SK-MEL-5 (cell line): ENCODE measurements around the gene CAPN9. TPM values are rescaled to one million over a fixed set of nuclear protein-coding genes. Genes with fewer than 3 reads are reported as not detected.

Experiments used
- DNase-seq: peaks from one replicate; pipeline ENCODE4 v3.0.0-alpha.2; 2016; ENCODE audit warnings: low read depth, low spot score
- in situ Hi-C: cut with HindIII; loops from 2 replicates; pipeline ENCODE4 v1.10.0; 2016; ENCODE audit warnings: low sequenced_read_pairs, high pct_unique_total_duplicates, low pct_unique_long_range_greater_than_20kb
- total RNA-seq: library from RNA; depleted of rRNA; stranded (reverse); fragments of >200 nt; shearing (Covaris generic); gene quantifications from 2 replicates; pipeline ENCODE4 v1.2.3, GENCODE V29; 2014

The CAPN9 gene
- total RNA-seq, 1 experiment from 2014 or later, result not detected

DNA sequence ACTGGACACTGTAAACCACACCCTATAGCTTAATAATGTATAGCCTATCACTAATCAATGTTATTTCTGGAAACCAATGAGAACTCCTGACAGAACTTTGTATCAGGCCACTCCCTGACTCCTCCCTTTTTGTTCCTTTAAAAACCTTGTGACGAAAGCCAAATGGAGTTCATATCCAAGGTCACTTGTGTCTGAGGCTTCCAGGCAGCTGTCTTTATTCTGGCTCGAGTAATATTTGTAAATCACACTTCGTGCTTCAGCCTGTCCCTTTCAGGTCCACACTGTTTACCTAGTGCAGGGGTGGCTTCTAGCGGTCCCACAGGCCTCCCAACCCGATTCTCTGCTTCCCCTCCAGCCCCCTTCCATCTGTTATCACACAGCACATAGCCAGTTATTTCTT lies 16.2 kb upstream of the CAPN9 start:
- no peak for DNase-seq
- in situ Hi-C loops, result no loop called here

DNA sequence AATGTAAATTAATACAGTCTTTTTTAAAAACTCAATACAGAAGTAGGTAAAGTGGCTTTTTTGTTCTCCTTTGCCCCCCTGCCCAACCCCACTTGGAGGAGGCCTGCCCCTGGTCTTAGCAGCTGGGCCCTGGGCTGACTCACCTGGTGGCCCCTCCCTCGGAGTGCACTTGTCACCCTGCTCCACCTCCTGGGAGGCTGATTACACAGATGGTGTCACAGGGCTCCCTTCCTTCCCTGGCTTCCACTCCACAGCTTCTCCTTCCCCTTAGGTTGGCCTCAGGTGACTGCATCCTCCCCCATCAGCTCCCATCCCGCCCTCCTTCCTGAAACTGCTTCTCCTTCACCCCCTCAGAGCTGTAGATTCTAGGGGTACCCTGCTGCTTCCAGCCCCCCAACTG lies 11.7 kb upstream of the CAPN9 start:
- no peak for DNase-seq
- in situ Hi-C loops, result no loop called here

DNA sequence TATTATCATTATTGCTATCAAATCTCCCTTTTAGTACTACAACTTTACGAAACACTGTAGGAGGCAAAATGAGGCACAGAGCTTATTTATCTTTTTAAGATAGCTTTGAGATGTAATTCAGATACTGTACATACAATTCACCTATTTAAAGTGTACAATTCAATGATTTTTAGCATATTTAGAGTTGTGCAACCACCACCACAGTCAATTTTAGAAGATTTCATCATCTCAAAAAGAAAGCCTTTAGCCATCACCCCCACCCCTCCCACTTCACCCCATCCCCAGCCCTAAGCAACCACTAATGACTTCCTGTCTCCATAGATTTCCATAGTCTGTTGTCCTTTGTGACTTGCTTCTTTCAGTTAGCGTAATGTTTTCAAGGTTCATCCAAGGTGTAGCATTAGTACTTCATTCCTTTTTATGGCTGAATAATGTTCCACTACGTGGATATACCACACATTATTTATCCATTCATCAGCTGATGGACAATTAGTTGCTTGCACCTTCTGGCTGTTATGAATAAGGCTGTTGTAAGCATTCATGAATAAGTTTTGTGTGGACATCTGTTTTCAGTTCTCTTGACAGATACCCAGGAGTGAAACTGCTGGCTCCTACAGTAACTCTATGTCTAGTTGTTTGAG lies 9.4 kb upstream of the CAPN9 start:
- peak; percentile 29 for DNase-seq
- in situ Hi-C loops, result no loop called here

DNA sequence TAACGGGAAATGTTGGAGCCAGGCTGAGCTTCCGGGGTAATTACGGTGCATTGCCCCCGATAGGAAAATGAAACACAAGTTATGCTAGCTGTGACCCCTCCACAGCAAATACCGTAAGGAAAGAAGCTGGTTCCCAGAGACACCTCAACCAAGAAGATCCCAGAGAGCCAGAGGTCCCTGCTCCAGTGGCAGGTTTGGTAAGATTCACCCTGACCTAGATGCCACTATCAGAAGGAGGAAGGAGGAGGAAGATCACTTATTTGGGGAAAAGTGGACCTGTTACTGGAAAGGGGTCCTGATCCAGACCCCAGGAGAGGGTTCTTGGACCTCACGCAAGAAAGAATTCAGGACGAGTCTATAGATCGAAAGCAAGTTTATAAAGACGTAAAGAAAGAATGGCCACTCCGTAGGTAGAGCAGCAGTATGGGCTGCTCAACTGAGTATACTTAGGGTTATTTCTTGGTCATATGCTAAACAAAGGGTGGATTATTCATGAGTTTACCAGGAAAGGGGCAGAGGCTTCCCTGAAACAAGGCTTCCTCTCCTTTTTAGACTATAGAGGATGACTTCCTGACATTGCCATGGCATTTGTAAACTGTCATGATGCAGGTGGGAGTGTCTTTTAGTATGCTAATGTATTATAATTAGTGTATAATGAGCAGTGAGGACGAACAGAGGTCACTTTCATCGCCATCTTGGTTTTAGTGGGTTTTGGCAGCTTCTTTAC lies 7.5 kb upstream of the CAPN9 start:
- in situ Hi-C loops, result no loop called here
- no peak for DNase-seq

DNA sequence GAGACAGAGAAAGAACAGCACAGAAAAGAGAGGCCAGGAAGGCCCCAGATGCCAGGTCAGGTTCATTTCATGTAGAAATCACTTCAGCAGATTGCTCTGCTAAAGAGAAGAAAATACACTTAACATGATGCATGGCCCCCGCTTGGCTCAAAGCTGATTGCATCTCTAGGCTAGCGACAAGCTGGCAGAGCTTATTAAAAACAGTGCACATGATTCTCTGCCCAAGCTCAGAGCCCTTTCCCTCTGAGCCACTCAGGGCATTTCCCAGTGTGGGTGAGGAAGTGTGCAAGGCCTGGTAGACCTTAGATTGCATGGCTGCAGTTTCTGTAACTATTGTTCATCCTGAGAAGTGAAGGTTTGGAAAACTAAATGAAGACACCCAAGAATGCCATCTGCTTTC lies 3.3 kb upstream of the CAPN9 start:
- no peak for DNase-seq
- in situ Hi-C loops, result no loop called here

DNA sequence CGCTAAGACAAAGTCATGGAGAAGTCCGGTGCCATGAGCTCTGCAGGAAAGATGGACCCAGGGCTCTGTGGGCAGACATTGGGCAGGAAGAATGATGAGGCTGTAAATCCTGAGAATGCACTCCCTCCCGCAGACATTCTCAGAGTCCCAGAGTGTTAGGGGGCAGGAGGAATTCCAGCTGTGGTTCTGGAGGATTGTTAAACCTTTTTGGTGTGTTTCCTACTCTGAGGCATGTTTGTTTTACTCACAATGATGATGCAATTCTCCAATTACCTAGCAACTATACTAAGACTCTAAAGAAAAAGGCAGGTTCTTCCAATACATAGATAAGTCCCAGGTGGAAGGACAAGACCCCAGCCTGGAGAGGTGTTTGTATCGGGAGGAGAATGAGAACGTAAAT lies 2.8 kb upstream of the CAPN9 start:
- in situ Hi-C loops, result no loop called here
- DNase-seq, result no peak

DNA sequence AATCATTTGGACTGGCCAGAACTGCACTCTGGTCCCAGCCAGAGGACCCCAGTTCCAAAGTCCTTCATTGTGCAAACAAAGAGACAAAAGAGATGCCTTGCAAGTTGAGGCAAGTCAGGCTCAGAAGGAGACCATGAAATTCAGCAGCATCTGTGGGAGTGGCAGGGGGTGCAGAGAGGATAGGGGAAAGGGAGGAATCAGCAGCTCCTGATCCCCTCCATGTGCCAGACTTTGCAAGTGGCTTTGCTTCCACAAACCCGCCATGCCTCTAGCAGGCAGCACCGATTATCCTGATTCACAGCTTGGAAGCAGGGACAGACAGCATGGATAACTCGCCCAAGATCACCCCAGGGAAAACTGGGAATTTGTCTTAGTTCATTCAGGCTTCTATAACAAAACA lies 2.1 kb upstream of the CAPN9 start:
- in situ Hi-C loops, result no loop called here

DNA sequence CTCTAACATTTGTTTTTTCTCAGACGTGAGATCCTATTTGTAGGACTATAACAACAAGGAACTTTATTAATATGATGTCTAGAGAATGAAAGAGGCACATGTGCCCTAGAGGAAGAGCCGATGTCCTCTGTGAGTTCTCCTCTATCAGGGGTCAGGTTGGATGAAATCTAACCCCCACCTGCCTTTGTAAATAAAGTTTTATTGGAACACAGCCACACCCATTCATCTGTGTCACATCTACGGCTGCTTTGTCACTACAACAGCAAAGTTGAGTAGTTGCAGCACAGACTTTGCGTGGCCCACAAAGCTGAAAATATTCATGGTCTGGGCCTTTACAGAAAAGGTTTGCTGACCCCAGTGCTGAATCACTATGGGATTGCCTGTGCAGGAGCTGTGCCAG lies 571 bp upstream of the CAPN9 start:
- DNase-seq, result no peak
- in situ Hi-C loops, result no loop called here

More for the DNA sequence above, 2.1 kb upstream of the CAPN9 start:
- DNase-seq, result no peak

DNA sequence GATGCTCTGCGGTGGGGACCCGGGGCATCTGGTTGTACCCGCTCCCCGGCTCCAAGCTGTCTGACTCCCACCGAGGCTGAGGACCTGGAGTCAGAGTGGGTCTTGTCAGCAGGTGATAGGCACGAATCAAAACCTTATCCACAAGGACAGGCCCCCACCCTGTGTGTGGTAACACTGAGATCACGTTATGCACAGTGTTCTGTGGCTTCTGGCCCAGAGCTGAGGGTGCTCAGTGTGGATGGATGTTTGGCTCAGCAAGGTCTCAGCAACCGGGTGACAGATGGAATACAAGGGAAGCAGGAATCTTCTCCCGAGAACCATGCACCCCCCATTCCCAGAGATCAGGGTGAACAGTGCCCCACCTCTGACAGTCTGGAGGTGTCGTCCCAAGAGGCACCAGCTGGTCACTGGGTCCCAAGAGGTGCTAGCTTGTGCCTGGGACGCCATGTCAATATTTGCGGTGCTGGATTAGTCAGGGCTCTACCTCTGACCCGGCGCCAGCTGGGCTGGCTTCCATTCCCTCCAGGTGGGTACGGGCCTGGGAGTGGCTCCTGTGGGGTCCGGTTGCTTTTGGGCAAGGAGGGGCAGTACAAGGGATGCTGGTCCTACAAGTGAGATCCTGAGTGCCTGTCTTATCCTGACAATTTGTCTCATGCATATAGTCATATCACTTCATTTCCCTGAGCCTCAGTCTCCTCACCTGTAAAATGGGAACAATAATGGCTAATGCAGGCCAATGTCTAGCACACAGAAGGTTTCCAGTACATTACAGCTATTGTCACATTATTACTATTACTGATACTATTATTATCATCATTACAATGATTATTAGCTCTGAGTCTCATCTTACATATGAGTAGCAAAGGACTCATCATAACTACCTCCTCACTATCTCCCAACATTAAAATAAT lies 957 bp downstream of the CAPN9 start:
- in situ Hi-C loops, result no loop called here
- DNase-seq, result no peak

DNA sequence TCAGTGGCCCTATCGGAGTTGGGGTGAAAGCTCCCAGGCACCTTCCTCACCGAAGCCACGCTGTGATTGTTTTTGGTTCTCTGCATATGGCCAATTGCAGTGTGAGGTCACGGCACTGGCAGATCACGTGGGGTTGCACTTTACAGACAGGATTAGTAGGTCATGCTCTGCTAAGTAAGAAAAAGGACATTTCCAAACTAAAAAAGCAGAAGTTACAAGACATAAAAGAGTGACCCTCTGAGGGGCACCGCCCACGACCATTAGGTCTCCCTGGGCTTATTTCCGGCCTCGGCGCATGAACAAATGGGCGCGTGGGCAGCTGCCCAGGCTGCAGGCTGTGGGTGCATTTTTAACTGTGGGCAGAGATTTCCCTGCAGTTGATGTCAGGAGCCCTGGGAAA lies 2.0 kb downstream of the CAPN9 start:
- in situ Hi-C loops, result no loop called here
- no peak for DNase-seq

DNA sequence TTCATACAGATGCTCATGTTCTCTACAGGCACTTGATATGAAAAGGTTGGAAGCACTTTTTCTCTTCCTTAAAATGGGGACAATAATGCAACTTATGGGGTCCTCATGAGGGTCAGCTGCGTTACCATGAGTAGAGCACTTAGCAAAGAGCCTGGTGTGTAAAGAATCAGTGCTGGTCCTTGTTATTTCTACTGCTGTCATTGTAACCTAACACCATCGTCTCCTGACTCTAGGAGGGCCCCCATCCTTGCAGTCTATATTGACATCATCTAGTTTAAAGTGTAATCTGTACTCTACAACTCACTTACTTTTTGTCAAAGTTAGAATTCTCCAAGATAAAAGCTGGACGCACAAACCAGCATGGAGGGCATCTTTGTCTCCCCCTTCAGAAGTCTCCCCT lies 2.4 kb downstream of the CAPN9 start:
- in situ Hi-C loops, result no loop called here

DNA sequence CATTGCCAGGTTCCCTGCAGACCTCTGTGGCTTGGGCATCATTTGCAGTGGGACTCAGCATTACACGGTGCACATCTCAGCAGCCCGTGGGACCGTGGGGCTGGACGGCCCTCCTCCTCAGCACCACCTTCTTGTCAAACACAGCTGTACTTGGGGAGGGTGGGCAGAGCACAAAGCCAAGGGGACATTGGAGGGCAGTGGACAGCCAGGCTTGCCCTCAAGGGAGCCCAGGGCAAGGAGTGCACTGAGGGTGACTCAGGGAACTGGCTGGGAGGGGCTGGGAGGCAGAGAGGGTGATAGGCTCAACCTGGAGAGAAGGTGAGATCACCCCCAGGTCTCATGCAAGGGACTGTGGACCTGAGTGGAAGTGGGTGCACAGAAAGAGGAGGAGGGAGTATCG lies 3.4 kb downstream of the CAPN9 start:
- in situ Hi-C loops, result no loop called here

More for the DNA sequence above, 2.4 kb downstream of the CAPN9 start:
- DNase-seq, result no peak

DNA sequence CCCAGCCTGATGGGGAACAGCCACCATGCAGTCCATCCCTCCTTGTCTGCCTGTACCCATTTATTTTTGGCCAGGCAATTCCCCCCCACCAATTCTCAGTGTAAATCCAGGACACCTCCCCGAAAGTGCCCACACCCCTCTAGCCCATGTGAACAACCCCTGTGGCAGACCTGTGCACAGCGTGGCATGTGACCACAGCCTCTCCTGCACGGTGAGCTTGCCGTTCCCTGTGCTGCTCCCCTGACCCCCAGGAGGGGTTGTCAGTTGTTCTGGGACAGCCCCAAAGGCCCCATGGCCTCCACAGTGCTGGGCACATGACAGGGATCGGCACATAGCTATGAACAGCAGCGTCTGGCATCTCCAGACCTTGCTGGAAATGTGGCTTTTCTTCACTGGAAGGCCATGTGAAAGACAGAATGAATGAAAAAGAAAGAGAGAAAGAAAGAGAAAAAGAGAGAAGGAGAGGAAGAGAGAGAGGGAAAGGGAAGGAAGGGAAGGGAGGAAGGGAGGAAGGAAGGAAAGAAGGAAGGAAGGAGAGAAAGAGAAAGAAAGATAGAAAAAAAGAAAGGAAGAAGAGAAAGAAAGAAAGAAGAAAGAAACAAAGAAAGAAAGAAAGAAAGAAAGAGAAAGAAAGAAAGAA lies 3.9 kb downstream of the CAPN9 start:
- no peak for DNase-seq
- in situ Hi-C loops, result no loop called here

More for the DNA sequence above, 3.4 kb downstream of the CAPN9 start:
- DNase-seq, result no peak

DNA sequence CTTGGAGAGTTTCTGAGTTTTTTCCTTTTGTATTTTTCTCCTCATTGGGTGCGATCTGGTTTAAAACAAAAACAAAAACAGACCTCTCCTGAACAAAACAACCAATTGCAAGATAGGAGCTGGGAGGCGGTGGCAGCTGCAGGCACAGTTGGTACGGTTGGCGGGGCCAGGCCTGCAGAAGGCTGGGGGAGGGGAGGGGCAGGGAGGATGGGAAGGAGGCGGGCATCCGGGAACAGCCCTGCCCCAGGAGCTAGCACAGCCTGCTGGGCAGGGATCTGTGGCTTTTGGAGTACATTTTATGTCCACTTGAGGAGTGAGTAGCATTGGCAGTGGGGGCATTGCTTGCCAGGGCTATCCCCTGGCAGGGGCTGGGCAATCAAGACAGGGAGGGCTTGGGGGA lies 5.2 kb downstream of the CAPN9 start:
- in situ Hi-C loops, result no loop called here
- no peak for DNase-seq

DNA sequence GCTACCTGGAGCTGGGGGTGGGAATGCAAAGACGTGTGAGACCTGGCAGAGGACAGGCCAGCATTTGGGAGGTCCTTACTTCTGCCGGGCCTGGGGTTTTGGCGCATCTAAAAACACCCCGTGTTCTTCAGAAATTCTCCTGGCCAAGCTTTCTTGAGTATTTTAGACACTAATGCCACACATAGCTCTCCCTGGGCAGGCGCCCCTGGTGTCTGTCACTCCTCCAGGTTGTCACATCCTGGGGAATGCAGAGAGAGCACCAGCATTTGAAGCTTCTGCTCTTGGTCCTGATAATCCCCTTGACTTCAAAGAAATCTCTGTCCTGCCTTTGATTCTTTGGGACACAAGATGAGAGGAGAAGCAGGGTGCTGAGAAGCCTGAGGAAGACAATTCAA lies 6.0 kb downstream of the CAPN9 start:
- DNase-seq, result no peak
- in situ Hi-C loops, result no loop called here

DNA sequence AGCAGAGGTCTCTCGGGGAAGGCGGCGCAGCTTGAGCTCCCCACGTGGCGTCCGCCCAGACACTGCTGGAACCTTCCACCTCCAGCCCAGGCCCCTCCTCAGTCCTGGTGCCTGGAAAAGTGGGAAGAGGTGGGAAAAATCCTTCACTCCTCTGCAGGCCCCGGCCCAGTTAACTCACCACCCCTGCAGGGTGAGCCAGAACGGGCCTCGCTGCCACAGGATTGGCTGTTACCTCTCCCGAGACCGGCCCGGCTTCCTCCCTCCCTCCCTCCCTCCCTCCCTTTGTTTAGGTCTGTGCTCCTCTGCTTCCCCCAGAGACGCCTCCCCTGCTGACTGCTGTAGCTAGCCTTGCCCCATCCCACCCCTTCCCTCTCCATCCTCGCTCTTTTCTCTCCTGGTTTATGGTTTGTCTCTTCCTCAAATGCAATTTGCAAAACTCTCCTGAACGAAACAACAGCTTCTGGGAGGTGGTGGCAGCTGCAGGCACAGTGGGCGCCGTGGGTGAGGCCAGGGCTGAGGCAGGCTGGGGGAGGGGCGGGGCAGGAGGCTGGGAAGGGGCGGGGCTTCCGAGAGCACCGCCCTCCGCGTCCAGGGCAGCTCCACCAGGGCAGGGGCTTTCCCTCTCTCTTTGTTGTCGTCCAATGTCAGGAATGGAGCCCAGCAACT lies 6.5 kb downstream of the CAPN9 start:
- no peak for DNase-seq
- in situ Hi-C loops, result no loop called here

DNA sequence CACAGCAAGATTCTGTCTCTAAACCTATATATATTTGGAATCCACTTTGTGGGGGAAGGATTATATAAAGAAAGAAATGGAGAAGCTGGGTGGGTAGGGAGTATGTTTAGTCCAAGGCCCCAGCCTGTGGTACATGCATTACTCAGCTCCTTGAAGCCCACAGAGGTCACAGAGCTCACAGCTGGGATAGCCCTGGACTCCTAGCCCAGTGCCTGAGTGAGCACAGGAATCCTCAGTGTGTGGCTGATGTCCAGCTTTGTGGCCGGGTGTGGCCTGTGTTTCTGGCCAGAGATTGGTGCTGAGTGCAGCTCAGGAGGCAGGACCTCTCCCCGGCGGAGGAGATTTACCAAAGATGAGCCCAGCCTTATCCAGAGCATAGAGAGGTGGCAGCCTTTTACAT lies 7.6 kb downstream of the CAPN9 start:
- DNase-seq, result no peak
- in situ Hi-C loops, result no loop called here
